ENCODE results near the gene TSPAN4. TPM values are rescaled to one million over a fixed set of nuclear protein-coding genes. Genes with fewer than 3 reads are reported as not detected.

TSPAN4 gene
- polyA plus RNA-seq, 3 donors, result 52.6 to 75.5 (median 63.1) TPM

DNA sequence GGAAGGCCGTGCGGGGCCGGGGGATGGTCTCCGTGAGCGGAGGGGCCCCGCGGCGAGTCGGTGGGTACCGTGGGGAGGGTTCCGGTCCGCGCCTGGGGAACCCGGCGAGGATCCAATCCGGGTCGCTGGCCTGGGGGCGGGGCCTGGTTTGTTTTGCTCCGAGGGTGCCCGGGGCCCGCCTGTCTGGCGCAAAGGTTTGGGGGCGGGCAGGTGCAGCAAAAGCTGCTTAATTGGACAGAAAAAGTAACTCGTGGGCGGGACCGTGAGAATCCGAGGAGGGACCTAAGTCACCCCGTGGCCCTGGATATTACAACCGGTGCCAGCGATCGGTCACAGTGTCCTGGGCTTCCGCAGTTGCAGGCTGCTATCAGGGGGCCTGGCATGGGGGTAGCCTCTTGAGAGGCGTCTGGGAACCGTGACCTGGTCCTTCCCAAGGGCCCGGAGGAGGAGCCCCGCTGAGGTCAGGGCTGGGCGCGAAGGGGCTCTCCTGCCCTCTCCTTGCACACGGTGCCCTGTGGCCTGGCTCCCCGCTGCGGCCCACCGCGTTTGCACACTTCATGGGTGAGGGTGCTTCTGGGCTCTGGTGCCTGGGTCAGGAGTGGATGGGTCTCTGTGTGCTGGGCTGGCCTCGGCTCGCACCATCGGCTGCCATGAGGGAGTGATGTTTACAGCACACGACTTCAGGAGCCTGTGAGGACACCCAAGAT is 22.6 kb upstream of the TSPAN4 start:
- Mint-ChIP-seq H3K4me1 (peaks cover 32% of the 10 kb centered on the region), H3K4me3 (peak overlapping the region; percentile 88 to 90), H3K9me3 (peaks cover 0 to 1% (median 0%) of the 10 kb centered on the region in 7 donors), H3K27me3 (ENCODE audit: low read depth in 3 of 3) (peaks cover 0 to 14% (median 2%) of the 10 kb centered on the region in 3 donors), H3K27ac (peak overlapping the region; percentile 91 to 98 (median 97)), H3K36me3 (peaks cover 21 to 34% of the 10 kb centered on the region in 2 donors)
- H3K79me2 ChIP-seq (ENCODE audit: insufficient read depth, low read length), result peaks cover 53% of the 10 kb centered on the region
- H3K4me2 ChIP-seq (replicated peaks; ENCODE audit: extremely low read depth, low read length, poor library complexity, severe bottlenecking), result peak overlapping the region; percentile 100
- TF ChIP-seq, protein P1, sequence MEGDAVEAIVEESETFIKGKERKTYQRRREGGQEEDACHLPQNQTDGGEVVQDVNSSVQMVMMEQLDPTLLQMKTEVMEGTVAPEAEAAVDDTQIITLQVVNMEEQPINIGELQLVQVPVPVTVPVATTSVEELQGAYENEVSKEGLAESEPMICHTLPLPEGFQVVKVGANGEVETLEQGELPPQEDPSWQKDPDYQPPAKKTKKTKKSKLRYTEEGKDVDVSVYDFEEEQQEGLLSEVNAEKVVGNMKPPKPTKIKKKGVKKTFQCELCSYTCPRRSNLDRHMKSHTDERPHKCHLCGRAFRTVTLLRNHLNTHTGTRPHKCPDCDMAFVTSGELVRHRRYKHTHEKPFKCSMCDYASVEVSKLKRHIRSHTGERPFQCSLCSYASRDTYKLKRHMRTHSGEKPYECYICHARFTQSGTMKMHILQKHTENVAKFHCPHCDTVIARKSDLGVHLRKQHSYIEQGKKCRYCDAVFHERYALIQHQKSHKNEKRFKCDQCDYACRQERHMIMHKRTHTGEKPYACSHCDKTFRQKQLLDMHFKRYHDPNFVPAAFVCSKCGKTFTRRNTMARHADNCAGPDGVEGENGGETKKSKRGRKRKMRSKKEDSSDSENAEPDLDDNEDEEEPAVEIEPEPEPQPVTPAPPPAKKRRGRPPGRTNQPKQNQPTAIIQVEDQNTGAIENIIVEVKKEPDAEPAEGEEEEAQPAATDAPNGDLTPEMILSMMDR (IDR thresholded peaks at IDR 0.05), result no peak
- H3K4me3 ChIP-seq (replicated peaks in 1 of 3; ENCODE audit: low read depth in 2 of 3, low read length in 3 of 3), result peak overlapping the region; percentile 71 to 97 (median 87)
- peaks cover 16 to 25% of the 10 kb centered on the region in 2 donors for H3K36me3 ChIP-seq (replicated peaks in 1 of 2; ENCODE audit: control insufficient read depth in 1 of 2, insufficient read depth in 2 of 2, low read length in 2 of 2)
- peak overlapping the region; percentile 86 for H3K9ac ChIP-seq (ENCODE audit: insufficient read depth, low read length, poor library complexity, severe bottlenecking)
- H3K27ac ChIP-seq (ENCODE audit: low read depth in 1 of 2, low read length in 2 of 2), result peak overlapping the region; percentile 85 to 91
- peak overlapping the region; percentile 50 for H2AFZ ChIP-seq (ENCODE audit: insufficient read depth, low read depth, low read length, poor library complexity, severe bottlenecking)
- no peaks in the 10 kb centered on the region for H3K27me3 ChIP-seq (ENCODE audit: control insufficient read depth in 2 of 2, insufficient read depth in 2 of 2, low read length in 2 of 2)
- whole genome bisulfite sequencing (ENCODE audit: insufficient coverage), result 2% methylated on average over 45 of the region's 47 CpGs
- intact Hi-C loops (cut with micrococcal nuclease), result loop anchor here (1.0 to 2.0 kb wide), 2 partner anchors 11 to 15 kb away; partner anchors contain the start of gene RPLP2 (in 1 of the 2)
- DNase-seq, result peak; percentile 83 to 93 (median 88)
- peaks cover 52% of the 10 kb centered on the region for H4K20me1 ChIP-seq (ENCODE audit: insufficient read depth, low read length)
- peaks cover 40 to 46% of the 10 kb centered on the region in 2 donors for H3K4me1 ChIP-seq (ENCODE audit: control insufficient read depth in 1 of 2, insufficient read depth in 2 of 2, low read length in 2 of 2)
- H3K9me3 ChIP-seq (replicated peaks in 1 of 2; ENCODE audit: control insufficient read depth in 1 of 2, insufficient read depth in 1 of 2, low read length in 2 of 2), result no peaks in the 10 kb centered on the region

DNA sequence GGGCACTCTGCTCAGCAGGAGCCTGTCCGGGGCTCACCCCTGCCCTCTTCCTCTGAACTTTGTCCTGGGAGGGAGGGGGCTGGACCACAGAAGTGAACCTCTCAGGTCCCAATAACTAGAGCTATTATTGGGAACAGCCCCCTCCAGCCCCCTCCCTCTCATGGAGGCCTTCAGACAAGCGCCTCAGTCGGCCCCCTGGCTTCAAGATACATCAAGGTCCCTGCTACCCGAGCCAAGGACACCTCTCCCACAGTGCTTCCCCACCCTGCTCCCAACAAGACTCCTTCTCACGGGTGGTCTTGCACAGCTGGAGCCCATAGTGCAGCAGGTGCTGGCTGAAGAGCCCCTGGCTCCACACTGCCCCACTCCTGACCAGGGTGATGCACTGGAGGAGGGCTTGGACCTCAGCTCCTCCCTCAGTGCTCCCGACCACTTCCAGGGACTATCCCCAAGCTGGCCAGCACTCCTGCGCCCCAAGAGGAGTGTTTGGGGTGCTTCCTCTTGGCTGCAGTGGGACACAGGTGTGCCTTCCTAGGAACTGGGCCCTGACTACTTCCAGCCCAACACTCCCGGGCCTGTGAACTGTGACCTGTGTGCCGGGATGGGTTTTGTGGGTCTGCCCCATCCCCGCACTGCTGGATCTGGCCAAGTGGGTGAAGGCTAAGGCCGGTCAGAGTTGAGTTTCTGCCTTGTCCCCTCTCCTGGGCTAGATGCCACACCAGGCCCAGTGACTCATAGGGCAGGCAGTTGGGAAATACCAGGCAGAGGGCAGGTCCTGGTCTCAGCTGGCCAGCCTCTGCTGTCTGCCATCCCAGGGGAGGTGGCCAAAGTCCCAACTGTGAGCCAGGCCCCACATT is 21.8 kb upstream of the TSPAN4 start:
- peaks cover 34% of the 10 kb centered on the region for H3K4me1 Mint-ChIP-seq
- H3K36me3 Mint-ChIP-seq, result peaks cover 27 to 40% of the 10 kb centered on the region in 2 donors
- Histone ChIP-seq H3K36me3 (replicated peaks in 1 of 2; ENCODE audit: control insufficient read depth in 1 of 2, insufficient read depth in 2 of 2, low read length in 2 of 2) (peaks cover 21 to 32% of the 10 kb centered on the region in 2 donors), H3K4me1 (ENCODE audit: control insufficient read depth in 1 of 2, insufficient read depth in 2 of 2, low read length in 2 of 2) (peaks cover 44 to 54% of the 10 kb centered on the region in 2 donors), H2AFZ (ENCODE audit: insufficient read depth, low read depth, low read length, poor library complexity, severe bottlenecking) (no peak overlapping the region), H3K27ac (ENCODE audit: low read depth in 1 of 2, low read length in 2 of 2) (peak overlapping the region; percentile 85 to 91), H3K4me2 (replicated peaks; ENCODE audit: extremely low read depth, low read length, poor library complexity, severe bottlenecking) (peak overlapping the region; percentile 100), H4K20me1 (ENCODE audit: insufficient read depth, low read length) (peaks cover 60% of the 10 kb centered on the region), H3K27me3 (ENCODE audit: control insufficient read depth in 2 of 2, insufficient read depth in 2 of 2, low read length in 2 of 2) (no peaks in the 10 kb centered on the region), H3K79me2 (ENCODE audit: insufficient read depth, low read length) (peaks cover 53% of the 10 kb centered on the region), H3K9me3 (replicated peaks in 1 of 2; ENCODE audit: control insufficient read depth in 1 of 2, insufficient read depth in 1 of 2, low read length in 2 of 2) (no peaks in the 10 kb centered on the region), H3K4me3 (replicated peaks in 1 of 3; ENCODE audit: low read depth in 2 of 3, low read length in 3 of 3) (peak overlapping the region; percentile 71 to 97 (median 87)), H3K9ac (ENCODE audit: insufficient read depth, low read length, poor library complexity, severe bottlenecking) (peak overlapping the region; percentile 86)
- intact Hi-C loops (cut with micrococcal nuclease), result loop anchor here in 1 of 2 donors (2.0 kb wide), 1 partner anchor 14 kb away; no protein-coding TSS in a partner anchor
- peak overlapping the region; percentile 88 to 90 for H3K4me3 Mint-ChIP-seq
- TF ChIP-seq, protein P1 (IDR thresholded peaks at IDR 0.05), result peak; percentile 15
- 36% methylated on average over 5 of the region's 11 CpGs for WGBS (ENCODE audit: insufficient coverage)
- DNase-seq, result peak; percentile 84 to 90 (median 89)
- H3K27me3 Mint-ChIP-seq (ENCODE audit: low read depth in 3 of 3), result peaks cover 0 to 14% (median 2%) of the 10 kb centered on the region in 3 donors
- H3K27ac Mint-ChIP-seq, result peak overlapping the region; percentile 91 to 98 (median 97)
- H3K9me3 Mint-ChIP-seq, result peaks cover 0 to 1% (median 0%) of the 10 kb centered on the region in 7 donors

All from CD14-positive monocyte (primary cell).